ENCODE data around the gene CATSPERD.

The CATSPERD gene

DNA sequence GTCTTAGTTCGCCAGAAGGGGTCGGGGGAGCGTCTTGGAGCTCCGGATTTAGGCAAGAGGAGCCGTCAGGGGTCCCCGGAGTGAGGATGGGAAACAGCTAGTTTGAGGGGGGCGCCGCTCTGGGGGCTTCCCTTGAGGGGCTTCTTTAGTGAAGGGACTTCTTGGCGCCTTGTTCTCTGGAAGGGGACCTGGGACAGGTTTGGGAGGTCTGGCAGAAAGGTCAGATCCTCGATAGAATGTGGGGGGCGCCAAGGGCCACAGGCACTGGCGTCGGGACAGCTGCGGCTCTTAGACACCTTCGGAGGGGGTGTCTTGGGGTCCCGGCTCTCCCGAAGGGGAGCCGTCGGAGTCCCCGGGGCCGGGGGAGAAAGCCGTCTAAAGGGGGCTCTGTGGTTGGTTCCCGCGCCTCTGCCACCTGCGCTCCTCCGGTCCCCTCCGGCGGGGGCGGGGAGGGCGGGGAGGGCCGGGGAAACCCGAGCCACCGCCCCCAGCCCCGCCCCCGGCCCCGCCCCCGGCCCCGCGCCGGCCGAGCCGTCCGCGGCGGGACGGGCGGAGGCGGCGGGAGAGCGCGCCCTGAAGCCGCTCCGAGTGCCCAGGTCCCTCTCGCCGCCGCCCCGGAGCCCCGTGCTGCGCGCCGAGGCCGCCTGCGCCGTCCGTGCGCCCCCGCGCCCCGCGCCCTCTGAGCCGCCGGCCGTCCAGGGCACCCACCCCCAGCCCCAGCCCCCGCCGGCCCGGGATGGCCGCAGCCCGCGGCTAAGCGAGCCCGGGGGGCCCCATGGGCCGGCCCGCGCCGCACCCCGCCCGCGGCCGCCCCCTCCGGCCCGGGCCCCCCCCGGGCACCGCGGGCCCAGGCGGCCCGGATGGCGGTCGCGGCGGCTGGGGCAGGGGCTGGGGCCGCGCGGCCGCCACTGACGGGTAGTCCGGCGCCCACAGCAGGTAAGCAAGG, 84.4 kb downstream of the CATSPERD start, which contains the start of gene NRTN:
Gene NRTN, plus strand, starts transcription at position 552 of the 946 bp plus-strand sequence. CDS start 19,099 bp downstream, outside the sequence.
- H3K9me3 ChIP-seq, result no peaks in the 10 kb centered on the region
- TF ChIP-seq, protein P1, sequence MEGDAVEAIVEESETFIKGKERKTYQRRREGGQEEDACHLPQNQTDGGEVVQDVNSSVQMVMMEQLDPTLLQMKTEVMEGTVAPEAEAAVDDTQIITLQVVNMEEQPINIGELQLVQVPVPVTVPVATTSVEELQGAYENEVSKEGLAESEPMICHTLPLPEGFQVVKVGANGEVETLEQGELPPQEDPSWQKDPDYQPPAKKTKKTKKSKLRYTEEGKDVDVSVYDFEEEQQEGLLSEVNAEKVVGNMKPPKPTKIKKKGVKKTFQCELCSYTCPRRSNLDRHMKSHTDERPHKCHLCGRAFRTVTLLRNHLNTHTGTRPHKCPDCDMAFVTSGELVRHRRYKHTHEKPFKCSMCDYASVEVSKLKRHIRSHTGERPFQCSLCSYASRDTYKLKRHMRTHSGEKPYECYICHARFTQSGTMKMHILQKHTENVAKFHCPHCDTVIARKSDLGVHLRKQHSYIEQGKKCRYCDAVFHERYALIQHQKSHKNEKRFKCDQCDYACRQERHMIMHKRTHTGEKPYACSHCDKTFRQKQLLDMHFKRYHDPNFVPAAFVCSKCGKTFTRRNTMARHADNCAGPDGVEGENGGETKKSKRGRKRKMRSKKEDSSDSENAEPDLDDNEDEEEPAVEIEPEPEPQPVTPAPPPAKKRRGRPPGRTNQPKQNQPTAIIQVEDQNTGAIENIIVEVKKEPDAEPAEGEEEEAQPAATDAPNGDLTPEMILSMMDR (IDR thresholded peaks at IDR 0.05), result no peak
- no peaks in the 10 kb centered on the region for H3K36me3 ChIP-seq
- peak within 1 kb of the TSS; percentile 51 to 59 for H3K4me3 ChIP-seq (ENCODE audit: low read depth in 1 of 2, low read length in 1 of 2)
- H3K27me3 ChIP-seq, result peaks cover 75% of the 10 kb centered on the region
- H3K4me1 ChIP-seq (ENCODE audit: control insufficient read depth in 1 of 2, insufficient read depth in 1 of 2, low read depth in 1 of 2, low read length in 1 of 2), result peaks cover 20 to 37% of the 10 kb centered on the region in 2 experiments
- no peak within 1 kb of the TSS for H3K27ac ChIP-seq

DNA sequence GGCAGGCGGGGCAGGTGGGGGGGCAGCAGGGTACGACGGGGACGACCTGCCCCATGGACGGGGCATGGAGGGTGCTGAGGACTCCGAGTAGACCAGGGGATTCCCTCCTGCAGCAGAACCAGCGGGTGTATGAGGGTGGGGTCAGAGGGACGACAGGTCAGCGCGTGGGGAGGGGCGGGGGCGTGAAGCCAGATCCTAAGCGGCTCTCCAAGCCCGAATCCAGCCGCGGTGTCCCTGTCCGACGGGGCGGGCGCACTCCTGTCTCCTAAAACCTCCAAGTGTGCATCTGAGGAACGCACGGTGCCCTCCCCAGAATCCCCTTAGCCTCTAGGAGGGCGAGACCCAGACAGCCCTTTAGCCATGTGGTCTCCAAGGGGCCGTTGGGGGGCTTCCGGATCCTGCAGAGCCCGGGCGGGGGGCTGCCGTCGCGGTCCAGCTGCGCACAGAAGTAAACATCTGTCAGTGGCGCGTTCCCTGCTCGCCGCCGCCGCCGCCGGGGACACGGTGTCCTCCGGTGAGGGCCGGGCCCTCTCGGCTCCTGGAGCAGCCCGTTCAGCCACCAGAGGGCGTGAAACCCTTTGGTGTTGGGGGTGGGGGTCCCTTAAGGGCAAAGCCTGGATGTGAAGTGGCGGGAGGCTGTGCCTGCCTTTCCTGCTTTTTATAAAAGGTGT, 85.2 kb downstream of the CATSPERD start:
- Histone ChIP-seq H3K36me3 (no peaks in the 10 kb centered on the region), H3K4me1 (ENCODE audit: control insufficient read depth in 1 of 2, insufficient read depth in 1 of 2, low read depth in 1 of 2, low read length in 1 of 2) (peaks cover 20 to 37% of the 10 kb centered on the region in 2 experiments), H3K4me3 (ENCODE audit: low read depth in 1 of 2, low read length in 1 of 2) (peak overlapping the region in 1 of 2 experiments; percentile 37), H3K27ac (no peak overlapping the region), H3K27me3 (peaks cover 67% of the 10 kb centered on the region), H3K9me3 (no peaks in the 10 kb centered on the region)
- TF ChIP-seq, protein P1 (IDR thresholded peaks at IDR 0.05), result no peak

DNA sequence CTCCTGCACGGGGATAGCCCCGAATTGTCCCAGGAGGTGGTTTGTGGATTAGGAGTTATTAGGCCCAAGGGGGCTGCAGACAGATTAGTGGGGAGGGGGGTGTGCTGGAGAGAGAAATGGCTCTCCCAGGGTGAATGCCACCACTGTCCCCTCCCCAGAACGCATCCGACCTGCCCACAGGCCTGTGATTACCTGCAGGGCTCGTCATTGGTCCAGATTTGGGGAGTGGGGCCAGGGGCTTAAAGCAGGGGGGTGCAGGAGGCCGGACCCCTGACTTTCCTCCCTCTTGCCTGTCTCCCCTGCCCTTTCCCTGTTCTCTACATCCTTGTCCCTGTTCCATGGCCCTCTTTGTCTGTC, 85.7 kb downstream of the CATSPERD start:
- Histone ChIP-seq H3K4me1 (ENCODE audit: control insufficient read depth in 1 of 2, insufficient read depth in 1 of 2, low read depth in 1 of 2, low read length in 1 of 2) (peaks cover 20 to 37% of the 10 kb centered on the region in 2 experiments), H3K36me3 (no peaks in the 10 kb centered on the region), H3K9me3 (no peaks in the 10 kb centered on the region), H3K27ac (no peak overlapping the region), H3K27me3 (peaks cover 62% of the 10 kb centered on the region), H3K4me3 (ENCODE audit: low read depth in 1 of 2, low read length in 1 of 2) (peak overlapping the region in 1 of 2 experiments; percentile 37)
- TF ChIP-seq, protein P1 (IDR thresholded peaks at IDR 0.05), result no peak

DNA sequence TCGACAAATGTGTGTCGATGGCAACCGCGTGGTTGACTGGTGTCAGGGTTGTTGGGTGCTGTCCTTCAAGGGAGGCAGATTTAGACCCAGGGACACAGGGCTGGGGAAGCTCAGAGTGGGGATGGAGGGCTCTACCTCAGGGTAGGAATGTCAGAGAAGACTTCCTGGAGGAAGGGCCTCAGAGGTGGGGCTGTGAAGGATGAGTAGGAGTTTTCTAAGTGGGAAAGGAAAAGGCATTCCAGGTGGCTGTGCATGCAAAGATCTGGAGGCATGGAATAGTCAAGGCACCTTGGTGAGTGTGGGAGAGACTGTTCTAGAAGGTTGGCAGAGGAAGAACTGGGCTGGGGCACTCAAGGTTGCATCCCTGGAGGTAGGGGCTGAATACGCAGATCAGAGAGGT, 86.5 kb downstream of the CATSPERD start:
- peaks cover 54% of the 10 kb centered on the region for H3K27me3 ChIP-seq
- TF ChIP-seq, protein P1 (IDR thresholded peaks at IDR 0.05), result no peak
- H3K9me3 ChIP-seq, result no peaks in the 10 kb centered on the region

DNA sequence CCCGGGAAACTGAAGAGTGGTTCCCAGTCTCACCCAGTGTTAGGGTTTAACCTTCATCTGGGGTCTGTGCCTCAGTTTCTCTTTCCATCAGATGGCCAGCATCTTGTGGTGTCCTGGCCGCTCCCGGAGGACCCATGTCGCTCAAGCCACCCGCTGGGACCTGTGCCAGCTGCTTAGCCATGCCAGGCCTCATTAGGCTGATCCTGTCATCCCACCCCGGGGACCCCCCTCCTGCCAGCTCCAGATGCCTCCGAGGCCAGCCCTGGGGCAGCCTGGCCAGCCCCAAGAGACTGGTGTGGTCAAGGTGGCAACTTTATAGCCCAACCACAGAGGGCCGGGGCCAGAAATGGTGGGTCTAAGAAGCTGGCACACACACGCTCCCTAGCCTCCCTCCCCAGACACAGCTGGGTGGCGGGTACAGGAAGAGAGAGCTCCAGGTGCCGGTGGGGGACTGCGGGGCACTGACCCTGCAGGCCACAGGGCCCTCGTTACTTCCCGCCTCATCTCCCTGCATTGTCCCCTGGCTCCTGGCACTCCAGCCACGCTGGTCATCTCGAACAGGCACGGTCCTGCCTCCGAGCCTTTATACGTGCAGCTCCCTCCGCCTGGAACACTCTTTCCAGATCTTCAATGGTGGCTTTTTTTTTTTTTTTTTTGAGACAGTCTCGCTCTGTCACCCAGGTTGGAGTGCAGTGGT, 87.8 kb downstream of the CATSPERD start:
- TF ChIP-seq, protein P1 (IDR thresholded peaks at IDR 0.05), result no peak
- H3K27ac ChIP-seq, result no peak overlapping the region
- H3K9me3 ChIP-seq, result no peaks in the 10 kb centered on the region
- peaks cover 40% of the 10 kb centered on the region for H3K27me3 ChIP-seq
- H3K4me3 ChIP-seq (ENCODE audit: low read depth in 1 of 2, low read length in 1 of 2), result no peak overlapping the region
- H3K36me3 ChIP-seq, result no peaks in the 10 kb centered on the region
- H3K4me1 ChIP-seq (ENCODE audit: control insufficient read depth in 1 of 2, insufficient read depth in 1 of 2, low read depth in 1 of 2, low read length in 1 of 2), result peaks cover 20 to 36% of the 10 kb centered on the region in 2 experiments

More for the DNA sequence above, 86.5 kb downstream of the CATSPERD start:
- H3K4me3 ChIP-seq (ENCODE audit: low read depth in 1 of 2, low read length in 1 of 2), result no peak overlapping the region
- H3K36me3 ChIP-seq, result no peaks in the 10 kb centered on the region
- H3K27ac ChIP-seq, result no peak overlapping the region
- peaks cover 20 to 37% of the 10 kb centered on the region in 2 experiments for H3K4me1 ChIP-seq (ENCODE audit: control insufficient read depth in 1 of 2, insufficient read depth in 1 of 2, low read depth in 1 of 2, low read length in 1 of 2)

Data from neutrophil (primary cell).